NK-92 treated with Interleukin-12 subunit alpha and Interleukin-12 subunit beta, amount 100 ng/mL, for 24 hours (cell line): ENCODE data around the gene ZBTB1.
"Not testable (repeated sequence)": the region's sequence is repeated elsewhere in the genome, so short reads cannot be mapped to it uniquely, and the experiment has no call there.

Source experiments
- DNase-seq: peaks from one replicate; lab custom pipeline; 2025; lab: John Stamatoyannopoulos, UW

Gene ZBTB1

DNA sequence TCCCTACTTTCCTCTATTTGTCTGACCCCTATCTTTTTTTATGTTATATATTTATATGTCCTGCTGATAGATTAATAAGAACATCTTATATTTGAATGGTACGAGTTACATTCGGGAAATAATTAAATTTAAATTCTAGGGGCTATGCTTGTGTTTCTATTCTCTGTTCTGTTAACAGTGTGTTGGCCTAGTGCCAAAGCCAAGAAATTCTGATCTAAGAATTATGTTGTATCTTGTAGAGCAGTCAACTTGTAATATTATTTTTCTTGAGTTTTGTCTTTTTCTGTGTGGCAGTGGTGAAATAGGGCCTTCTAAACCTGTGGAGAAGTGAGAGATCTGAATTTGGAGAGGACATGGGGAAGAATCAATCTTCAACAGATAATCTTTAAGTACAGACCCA is 27.0 kb downstream of the ZBTB1 start:
- no peak for DNase-seq

DNA sequence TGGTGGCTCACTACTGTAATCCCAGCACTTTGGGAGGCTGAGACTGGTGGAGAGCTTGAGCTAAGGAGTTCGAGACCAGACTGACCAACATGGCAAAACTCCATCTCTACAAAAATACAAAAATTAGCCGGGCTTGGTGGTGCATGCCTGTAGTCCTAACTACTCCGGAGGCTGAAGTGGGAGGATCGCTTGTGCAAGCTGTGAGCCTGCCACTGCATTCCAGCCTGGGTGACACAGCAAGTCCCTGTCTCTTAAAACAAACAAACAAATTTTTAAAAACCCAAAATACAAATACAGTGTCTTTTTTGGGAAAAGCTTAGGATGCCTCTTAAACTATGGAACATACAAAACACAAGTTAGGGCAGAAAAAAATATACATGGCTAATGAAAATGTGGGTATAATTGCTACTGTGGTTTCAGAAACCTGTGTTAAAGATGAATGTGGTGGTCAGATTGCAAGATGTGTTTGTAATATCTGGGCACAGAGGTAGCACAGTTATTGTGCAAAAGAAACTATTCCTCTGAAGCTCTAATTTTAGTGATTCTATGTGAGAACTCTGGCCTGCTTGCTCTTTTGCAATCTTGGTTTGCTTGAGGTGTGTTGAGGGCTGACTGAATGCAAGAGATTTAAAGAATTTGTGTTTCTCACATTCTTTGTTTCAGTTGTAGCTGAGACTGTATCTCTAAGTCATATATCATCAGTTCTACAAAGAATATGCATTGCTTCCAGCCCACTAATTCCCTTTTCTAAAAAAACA is 32.1 kb downstream of the ZBTB1 start:
- no peak for DNase-seq

DNA sequence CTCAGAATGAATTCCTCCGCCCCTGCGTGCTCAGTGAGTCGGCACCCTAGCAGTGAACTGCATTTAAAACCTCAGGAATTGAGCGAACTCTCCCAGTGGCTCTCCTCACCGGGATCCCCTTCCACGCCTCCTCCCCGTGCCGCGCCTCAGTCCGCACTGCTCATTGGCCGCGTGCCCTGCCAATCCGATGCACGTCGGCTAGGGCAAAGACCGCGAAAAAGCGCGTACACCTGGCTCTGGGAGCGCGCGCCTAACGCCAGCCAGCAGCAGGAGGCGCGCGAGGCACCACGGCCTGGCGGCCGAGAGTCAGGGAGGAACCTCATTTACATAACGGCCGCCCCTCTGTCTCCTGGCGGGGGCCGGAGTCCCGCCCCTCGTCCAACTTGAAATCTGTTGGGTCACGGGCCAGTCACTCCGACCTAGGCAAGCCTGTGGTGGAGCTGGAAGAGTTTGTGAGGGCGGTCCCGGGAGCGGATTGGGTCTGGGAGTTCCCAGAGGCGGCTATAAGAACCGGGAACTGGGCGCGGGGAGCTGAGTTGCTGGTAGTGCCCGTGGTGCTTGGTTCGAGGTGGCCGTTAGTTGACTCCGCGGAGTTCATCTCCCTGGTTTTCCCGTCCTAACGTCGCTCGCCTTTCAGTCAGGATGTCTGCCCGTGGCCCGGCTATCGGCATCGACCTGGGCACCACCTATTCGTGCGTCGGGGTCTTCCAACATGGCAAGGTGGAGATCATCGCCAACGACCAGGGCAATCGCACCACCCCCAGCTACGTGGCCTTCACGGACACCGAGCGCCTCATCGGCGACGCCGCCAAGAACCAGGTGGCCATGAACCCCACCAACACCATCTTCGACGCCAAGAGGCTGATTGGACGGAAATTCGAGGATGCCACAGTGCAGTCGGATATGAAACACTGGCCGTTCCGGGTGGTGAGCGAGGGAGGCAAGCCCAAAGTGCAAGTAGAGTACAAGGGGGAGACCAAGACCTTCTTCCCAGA is 35.9 kb downstream of the ZBTB1 start, which contains the start of gene HSPA2:
HSPA2 (plus strand) TSS at position 534 of the 995 bp plus-strand sequence; CDS start at position 643, 109 bp downstream.
- DNase-seq, result peak; percentile 89

DNA sequence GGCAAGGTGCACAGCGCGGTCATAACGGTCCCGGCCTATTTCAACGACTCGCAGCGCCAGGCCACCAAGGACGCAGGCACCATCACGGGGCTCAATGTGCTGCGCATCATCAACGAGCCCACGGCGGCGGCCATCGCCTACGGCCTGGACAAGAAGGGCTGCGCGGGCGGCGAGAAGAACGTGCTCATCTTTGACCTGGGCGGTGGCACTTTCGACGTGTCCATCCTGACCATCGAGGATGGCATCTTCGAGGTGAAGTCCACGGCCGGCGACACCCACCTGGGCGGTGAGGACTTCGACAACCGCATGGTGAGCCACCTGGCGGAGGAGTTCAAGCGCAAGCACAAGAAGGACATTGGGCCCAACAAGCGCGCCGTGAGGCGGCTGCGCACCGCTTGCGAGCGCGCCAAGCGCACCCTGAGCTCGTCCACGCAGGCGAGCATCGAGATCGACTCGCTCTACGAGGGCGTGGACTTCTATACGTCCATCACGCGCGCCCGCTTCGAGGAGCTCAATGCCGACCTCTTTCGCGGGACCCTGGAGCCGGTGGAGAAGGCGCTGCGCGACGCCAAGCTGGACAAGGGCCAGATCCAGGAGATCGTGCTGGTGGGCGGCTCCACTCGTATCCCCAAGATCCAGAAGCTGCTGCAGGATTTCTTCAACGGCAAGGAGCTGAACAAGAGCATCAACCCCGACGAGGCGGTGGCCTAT is 36.8 kb downstream of the ZBTB1 start:
- DNase-seq, result no peak

DNA sequence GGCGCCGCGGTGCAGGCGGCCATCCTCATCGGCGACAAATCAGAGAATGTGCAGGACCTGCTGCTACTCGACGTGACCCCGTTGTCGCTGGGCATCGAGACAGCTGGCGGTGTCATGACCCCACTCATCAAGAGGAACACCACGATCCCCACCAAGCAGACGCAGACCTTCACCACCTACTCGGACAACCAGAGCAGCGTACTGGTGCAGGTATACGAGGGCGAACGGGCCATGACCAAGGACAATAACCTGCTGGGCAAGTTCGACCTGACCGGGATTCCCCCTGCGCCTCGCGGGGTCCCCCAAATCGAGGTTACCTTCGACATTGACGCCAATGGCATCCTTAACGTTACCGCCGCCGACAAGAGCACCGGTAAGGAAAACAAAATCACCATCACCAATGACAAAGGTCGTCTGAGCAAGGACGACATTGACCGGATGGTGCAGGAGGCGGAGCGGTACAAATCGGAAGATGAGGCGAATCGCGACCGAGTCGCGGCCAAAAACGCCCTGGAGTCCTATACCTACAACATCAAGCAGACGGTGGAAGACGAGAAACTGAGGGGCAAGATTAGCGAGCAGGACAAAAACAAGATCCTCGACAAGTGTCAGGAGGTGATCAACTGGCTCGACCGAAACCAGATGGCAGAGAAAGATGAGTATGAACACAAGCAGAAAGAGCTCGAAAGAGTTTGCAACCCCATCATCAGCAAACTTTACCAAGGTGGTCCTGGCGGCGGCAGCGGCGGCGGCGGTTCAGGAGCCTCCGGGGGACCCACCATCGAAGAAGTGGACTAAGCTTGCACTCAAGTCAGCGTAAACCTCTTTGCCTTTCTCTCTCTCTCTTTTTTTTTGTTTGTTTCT is 37.6 kb downstream of the ZBTB1 start:
- DNase-seq, result no peak

DNA sequence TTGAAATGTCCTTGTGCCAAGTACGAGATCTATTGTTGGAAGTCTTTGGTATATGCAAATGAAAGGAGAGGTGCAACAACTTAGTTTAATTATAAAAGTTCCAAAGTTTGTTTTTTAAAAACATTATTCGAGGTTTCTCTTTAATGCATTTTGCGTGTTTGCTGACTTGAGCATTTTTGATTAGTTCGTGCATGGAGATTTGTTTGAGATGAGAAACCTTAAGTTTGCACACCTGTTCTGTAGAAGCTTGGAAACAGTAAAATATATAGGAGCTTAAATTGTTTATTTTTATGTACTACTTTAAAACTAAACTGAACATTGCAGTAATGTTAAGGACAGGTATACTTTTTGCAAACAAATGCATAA is 38.2 kb downstream of the ZBTB1 start:
- DNase-seq, result no peak

DNA sequence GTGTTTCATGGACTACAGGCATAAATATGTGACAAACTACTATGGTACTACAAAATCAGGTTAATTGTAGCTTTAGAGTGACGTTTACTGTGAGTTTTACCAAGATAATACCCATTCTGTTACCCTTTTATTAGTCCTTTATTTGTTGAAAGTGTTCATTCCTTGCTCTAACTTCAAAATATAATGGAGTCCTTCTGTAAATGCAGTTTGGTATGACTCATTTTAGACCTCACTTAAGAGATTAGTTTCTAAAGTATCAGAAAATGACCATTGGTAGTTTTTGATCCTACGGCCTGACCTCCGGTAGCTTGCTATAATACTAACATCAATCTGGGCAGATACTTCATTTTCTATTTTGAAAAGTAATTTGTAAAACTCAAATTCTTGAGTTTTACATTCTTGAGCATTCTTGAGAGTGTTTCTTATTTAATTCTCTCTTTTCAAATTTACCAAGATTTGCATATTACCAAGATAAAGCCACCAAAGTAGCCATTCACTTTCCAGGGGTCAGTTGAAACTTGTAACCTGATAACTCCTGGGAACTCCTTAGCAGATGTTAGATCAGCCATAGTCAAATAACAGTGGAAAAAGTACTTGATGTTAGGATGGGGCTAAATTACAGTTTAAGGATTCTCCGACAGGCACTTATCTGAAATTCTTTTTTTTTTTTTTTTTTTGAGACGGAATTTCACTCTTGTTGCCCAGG is 40.2 kb downstream of the ZBTB1 start:
- no peak for DNase-seq

DNA sequence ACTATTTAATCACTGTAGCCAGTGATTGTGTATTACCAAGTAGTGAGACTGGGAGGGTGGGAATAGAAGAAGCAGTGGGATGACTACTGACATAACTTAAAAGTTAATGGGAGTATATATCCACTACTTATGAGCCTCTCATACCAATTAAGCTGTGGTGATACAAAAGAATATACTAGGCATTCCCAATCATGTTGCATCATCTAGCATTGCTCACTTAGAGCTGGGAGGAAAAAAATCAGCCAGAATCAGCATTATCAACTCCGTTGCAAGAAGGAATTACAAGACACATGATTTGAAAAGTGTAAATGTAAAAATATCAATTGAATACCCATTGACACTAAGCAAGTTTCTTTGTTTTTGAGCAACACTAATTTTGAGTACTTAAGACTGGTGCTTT is 44.4 kb downstream of the ZBTB1 start:
- DNase-seq, result no peak

DNA sequence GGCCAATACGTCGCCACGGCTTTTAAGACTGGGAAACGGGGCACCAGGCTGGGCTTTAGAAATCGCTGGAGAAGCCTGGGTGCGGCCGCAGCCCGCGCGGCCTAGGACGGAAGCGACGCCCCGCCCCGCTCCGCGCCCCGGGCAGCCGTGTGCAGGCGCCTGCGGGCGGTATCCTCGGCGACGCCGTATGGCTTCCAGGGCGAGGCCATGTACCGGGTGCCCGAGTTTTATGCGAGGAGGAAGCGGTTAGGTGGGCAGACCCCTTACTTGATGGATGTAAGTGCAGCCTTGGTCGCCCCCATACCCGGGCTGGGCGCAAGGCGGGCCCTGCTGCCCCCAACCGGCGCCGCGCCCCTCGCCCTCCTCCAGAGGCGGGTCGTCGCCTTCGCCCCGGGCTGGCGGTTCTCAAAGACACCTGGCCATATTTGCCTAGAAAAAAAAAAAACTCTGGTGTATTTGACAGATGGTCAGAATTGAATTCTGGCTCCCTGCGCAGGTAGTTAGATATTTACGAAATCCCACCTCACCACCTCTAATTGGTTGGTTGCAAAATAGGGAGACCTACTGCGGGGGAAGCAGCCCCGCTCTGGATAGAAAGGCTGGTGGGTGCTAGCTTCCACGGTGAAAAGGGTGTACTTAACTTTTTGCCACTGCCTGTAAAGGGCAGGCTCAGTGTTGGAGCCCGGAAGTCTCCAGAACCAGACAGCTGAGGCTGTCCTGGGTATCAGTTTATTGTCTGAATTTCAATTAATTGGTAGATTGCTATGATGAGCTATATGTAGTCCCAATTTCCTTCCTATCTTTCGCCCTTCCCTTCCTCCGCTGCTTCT is 45.4 kb downstream of the ZBTB1 start, which contains the start of gene PPP1R36:
PPP1R36 (plus strand) TSS at position 171 of the 830 bp plus-strand sequence; CDS start at position 208, 37 bp downstream.
- no peak for DNase-seq

DNA sequence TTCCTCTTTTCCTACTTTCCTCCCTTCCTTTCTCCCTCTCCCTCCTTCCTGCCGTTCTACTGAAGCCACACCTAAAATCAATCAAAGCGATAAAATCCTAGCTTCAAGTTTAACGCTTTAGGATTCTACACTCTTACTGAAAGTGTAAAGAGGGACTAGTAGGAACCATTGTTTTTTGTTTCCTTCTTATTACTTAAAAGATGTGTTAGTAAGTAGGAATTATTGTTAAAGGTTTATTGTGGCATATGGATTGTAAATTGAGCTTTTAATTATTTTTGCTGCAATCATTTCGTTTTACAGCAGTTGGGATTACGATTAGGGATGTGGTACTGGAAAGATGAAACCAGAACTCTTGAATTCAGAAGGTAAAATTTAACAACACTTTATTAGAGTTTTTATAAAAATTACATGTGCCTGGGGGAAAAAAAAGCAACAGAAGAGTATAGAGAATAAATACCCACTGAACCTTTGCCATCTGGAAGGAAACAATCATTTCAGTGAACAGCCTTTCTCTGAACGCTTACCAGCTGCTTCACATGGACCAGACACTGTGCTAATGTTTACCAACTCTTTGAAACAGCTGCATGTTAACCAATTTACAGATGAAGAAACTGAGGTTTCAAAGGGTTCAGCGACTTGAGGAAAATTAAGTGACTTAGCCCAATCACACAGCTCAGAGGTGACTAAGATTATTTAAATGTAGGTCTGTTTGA is 46.2 kb downstream of the ZBTB1 start:
- no peak for DNase-seq

DNA sequence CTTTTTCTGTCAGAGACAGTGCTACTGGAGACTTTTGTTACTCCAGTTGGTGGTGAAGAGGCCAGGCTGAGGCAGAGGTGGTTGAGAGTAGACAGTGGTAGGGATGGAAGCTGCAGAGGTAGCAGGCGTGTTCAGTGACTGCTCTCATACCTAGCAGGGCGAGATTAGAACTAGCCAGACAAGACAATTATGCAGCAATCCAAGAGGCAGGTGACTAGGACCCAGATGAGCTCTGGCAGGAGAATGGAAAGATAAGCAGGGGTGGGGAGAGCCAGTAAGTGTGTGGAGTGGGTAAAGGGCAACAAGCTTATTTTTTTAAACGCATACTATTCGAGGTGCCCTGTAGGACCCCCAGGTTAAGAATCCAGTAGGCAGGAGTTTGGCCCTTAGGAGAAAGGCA is 50.0 kb downstream of the ZBTB1 start:
- DNase-seq, result no peak

DNA sequence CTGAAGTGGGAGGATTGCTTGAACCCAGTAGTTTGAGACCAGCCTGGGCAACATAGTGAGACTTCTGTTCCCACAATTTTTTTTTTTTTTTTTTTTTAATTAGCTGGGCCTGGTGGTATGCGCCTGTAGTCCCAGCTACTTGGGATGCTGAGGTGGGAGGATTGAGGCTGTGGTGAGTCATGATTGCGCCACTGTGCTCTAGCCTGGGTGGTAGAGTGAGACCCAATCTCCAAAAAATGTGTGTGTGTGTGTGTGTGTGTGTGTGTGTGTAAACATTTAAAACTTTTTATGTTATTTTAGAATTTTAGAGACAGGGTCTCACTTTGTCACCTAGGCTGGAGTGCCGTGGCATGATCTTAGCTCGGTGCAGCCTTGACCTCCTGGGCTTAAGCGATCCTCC is 52.0 kb downstream of the ZBTB1 start:
- no peak for DNase-seq

DNA sequence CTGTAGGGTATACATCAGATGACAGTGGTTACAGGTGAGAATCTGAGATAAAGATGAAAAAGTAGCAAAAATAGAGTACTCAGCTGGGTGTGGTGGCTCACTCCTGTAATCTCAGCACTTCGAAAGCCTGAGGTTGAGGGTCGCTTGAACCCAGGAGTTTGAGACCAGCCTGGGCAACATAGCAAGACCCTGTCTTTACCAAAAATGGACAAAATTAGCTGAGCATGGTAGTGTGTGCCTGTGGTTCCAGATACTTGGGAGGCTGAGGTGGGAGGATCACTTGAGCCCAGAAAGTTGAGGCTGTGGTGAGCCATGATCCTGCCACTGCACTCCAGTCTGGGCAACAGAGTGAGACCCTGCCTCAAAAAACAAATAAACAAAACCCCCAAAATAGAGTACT is 53.6 kb downstream of the ZBTB1 start:
- not testable (repeated sequence) for DNase-seq

DNA sequence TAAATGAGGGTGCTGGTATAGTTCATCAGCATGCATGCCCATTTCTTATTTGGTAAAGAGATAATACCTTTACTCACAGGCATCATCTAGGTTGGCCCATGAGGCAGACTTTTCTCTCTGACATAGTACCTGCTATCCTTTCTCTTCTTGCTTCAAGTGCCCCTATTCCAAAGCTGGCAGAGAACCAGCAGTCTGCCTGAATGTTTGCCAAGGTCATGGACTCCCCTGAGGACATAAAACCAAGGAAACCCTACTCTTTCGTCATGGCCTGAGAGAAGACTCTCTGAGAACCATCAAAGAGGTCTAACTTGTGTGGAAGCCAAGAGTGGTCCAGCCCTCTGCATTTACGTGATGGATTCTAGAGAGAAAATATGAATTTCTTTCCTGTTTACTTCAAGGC is 57.1 kb downstream of the ZBTB1 start:
- no peak for DNase-seq

DNA sequence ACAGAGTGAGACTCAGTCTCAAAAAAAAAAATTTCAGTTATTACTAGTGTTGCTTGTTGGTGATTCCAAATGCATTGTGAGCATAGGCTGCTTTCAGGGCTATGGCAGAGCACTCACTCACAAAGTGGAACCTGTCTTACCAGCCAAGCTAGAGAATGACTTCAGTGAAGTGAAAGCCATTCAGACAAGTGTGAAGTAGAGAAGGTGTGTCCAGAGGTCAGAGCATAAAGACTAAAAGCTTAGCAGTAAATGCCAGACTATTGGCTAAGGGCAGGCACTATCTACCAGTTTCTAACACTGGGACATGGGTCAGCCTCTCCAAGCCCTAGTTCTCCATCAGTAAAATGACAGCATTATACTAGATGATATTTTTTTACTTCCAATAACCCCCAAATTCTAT is 57.9 kb downstream of the ZBTB1 start:
- no peak for DNase-seq

DNA sequence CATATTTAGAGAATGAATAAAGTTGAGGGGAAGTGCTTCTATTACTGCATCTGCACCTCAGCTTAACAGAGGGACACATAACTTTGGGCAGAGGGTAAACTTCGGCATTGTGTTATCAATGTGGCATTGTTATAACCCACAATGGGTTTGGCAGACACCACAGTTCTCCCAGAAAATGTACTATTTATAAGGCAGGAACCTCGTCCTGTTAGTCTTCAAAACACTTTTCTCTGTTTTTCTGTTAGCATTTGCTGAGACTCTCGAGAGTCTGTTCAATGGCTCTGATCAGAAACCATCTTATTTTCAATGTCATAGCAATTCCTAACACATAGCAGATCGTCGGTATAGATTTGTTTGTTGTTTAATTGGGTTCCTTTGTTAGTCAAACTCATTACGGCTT is 59.1 kb downstream of the ZBTB1 start:
- no peak for DNase-seq

DNA sequence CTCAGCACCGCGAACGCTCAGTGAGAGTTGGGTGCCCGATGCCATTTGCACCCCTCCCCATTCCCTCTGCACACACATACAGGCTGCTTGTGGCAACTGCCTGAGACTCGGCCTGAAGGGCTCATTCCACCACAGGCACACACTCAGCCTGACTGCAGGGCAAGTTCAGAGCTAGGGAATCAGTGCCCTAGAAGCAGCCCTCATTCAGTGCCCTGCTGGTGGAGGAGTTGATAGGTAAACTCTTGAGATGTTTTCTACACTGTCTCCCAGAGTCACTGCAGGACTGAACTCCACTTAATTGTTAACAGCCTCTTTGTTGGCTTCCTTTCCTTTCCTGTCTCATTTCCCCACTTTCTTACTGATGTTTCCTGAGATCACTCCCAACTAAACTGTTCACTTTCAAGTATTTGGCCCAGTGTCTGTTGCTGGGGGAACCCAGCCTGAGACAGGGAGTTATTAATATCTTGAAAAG is 62.1 kb downstream of the ZBTB1 start:
- no peak for DNase-seq

DNA sequence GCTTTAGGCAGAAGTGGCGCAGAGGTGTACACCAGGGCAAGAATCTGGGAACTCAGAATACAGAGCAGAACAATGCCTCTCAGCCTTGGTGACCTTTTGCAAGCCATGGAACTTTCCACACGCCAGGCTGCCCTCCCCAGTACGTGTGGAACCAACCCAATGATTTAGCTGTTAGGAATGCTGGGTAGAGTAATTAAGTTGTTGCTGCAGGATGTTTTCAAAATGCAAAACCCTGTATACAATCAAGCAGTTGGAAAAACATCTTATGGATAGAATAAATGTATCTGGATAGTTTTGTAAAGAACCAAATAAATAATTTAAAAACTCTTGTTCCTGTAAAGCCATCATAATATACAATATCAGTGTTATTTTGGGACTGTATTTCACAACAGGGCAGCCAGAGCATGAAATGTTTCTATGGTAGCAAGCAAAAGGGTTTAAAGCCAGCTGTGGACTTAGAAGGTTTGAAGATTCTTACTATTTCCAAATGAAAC is 64.6 kb downstream of the ZBTB1 start:
- DNase-seq, result no peak

DNA sequence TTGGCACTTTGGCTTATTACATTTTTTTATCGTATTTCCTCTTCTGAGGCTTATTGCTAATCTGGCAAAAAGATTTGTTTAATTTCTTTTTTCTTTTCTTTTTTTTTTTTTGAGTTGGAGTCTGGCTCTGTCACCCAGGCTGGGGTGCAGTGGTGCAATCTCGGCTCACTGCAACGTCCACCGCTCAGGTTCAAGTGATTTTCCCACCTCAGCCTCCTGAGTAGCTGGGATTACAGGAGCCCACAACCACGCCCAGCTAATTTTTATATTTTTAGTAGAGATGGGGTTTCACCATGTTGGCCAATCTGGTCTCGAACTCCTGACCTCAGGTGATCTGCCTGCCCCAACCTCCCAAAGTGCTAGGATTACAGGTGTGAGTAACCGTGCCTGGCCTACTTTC is 65.1 kb downstream of the ZBTB1 start:
- DNase-seq, result not testable (repeated sequence)
